ENCODE data around the gene GRHPR.

GRHPR gene

GRCh38 chr9:37378613-37379004 lies 43.9 kb upstream of the GRHPR start:
- H3K4me3 ChIP-seq = no peak overlapping the region
- H3K4me1 ChIP-seq = no peaks in the 10 kb centered on the region
- H3K9me3 ChIP-seq = no peaks in the 10 kb centered on the region
- TF ChIP-seq CTCF (IDR thresholded peaks at IDR 0.05) = no peak
- DNase-seq = no peak
- no peaks in the 10 kb centered on the region for H3K27me3 ChIP-seq
- intact Hi-C loops (cut with DNase I; ENCODE audit: low total_unique reads) = no loop called here
- H3K36me3 ChIP-seq = no peaks in the 10 kb centered on the region
- H3K27ac ChIP-seq = no peak overlapping the region

GRCh38 chr9:37379835-37380234 lies 42.7 kb upstream of the GRHPR start:
- no peaks in the 10 kb centered on the region for H3K4me1 ChIP-seq
- no peaks in the 10 kb centered on the region for H3K36me3 ChIP-seq
- no peak for DNase-seq
- H3K27ac ChIP-seq = no peak overlapping the region
- TF ChIP-seq CTCF (IDR thresholded peaks at IDR 0.05) = no peak
- intact Hi-C loops (cut with DNase I; ENCODE audit: low total_unique reads) = no loop called here
- H3K9me3 ChIP-seq = no peaks in the 10 kb centered on the region
- no peak overlapping the region for H3K4me3 ChIP-seq
- H3K27me3 ChIP-seq = no peaks in the 10 kb centered on the region

GRCh38 chr9:37380570-37380969 lies 41.9 kb upstream of the GRHPR start:
- no peaks in the 10 kb centered on the region for H3K4me1 ChIP-seq
- no peak overlapping the region for H3K4me3 ChIP-seq
- no peak for DNase-seq
- no peaks in the 10 kb centered on the region for H3K27me3 ChIP-seq
- no peaks in the 10 kb centered on the region for H3K9me3 ChIP-seq
- no peak overlapping the region for H3K27ac ChIP-seq
- no peaks in the 10 kb centered on the region for H3K36me3 ChIP-seq
- TF ChIP-seq CTCF (IDR thresholded peaks at IDR 0.05) = no peak
- intact Hi-C loops (cut with DNase I; ENCODE audit: low total_unique reads) = no loop called here

GRCh38 chr9:37381094-37381741 lies 41.3 kb upstream of the GRHPR start:
- TF ChIP-seq CTCF (IDR thresholded peaks at IDR 0.05) = no peak
- no peak overlapping the region for H3K4me3 ChIP-seq
- H3K4me1 ChIP-seq = no peaks in the 10 kb centered on the region
- H3K36me3 ChIP-seq = no peaks in the 10 kb centered on the region
- H3K27me3 ChIP-seq = no peaks in the 10 kb centered on the region
- H3K27ac ChIP-seq = no peak overlapping the region
- no peak for DNase-seq
- H3K9me3 ChIP-seq = no peaks in the 10 kb centered on the region
- intact Hi-C loops (cut with DNase I; ENCODE audit: low total_unique reads) = no loop called here

GRCh38 chr9:37382161-37382981 lies 40.1 kb upstream of the GRHPR start:
- intact Hi-C loops (cut with DNase I; ENCODE audit: low total_unique reads) = no loop called here
- H3K4me1 ChIP-seq = no peaks in the 10 kb centered on the region
- no peak for DNase-seq
- H3K36me3 ChIP-seq = no peaks in the 10 kb centered on the region
- no peak for TF ChIP-seq CTCF (IDR thresholded peaks at IDR 0.05)
- H3K4me3 ChIP-seq = no peak overlapping the region
- H3K9me3 ChIP-seq = no peaks in the 10 kb centered on the region
- no peak overlapping the region for H3K27ac ChIP-seq
- H3K27me3 ChIP-seq = no peaks in the 10 kb centered on the region

Data from tibial artery (tissue), 4 donors.